ENCODE measurements around the gene CLC.

CLC gene

DNA sequence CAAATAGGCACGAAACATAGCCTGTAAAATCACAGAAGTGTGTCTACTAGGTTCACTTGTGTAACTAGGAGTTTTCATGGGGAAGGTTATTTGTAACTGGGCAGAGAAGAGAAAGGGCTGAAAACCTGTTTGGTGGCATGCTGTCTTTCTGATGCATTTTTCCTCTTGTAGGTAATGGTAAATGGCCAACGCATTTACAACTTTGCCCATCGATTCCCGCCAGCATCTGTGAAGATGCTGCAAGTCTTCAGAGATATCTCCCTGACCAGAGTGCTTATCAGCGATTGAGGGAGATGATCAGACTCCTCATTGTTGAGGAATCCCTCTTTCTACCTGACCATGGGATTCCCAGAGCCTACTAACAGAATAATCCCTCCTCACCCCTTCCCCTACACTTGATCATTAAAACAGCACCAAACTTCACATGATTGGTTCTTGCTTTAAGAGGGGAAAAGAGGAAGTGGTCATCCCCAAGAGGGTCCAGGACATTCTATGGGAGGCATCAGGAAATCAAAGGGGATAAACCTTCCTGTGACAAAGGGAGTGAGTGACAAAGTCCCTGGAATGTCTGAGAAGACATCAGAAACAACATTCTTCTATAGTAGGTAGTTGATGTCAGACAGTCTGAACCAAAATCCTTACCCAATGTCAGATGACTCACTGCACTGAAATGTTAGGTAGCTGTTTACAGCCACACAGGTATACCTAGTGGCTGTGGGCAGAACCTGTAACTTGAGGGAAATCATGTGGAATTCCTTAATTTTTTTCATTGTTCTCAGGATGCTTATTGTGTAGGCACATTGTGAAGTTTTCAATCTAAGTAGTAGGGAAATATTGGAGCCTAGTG, 28.6 kb downstream of the CLC start:
- Histone ChIP-seq H3K9ac (ENCODE audit: low read length) (no peak overlapping the region), H4K20me1 (ENCODE audit: insufficient read depth, low read length) (0 out of 2 replicates have a peak, but pooled peaks cover 3% of the 10 kb centered on the region), H3K79me2 (ENCODE audit: low read length) (no peaks in the 10 kb centered on the region), H3K27me3 (ENCODE audit: low read depth, low read length) (peaks cover 65% of the 10 kb centered on the region), H3K9me3 (ENCODE audit: insufficient read depth, low read length) (no peaks in the 10 kb centered on the region), H3K27ac (ENCODE audit: low read length) (no peak overlapping the region), H3K4me3 (ENCODE audit: low read length) (no peak overlapping the region), H2AFZ (ENCODE audit: low read depth, low read length) (no peak overlapping the region), H3K36me3 (replicated peaks; ENCODE audit: low read depth, low read length) (no peaks in the 10 kb centered on the region), H3K4me2 (ENCODE audit: low read length) (no peak overlapping the region), H3K4me1 (ENCODE audit: low read length) (peaks cover 7% of the 10 kb centered on the region)
- TF ChIP-seq EZH2phosphoT487 (IDR thresholded peaks at IDR 0.05; ENCODE audit: low read depth), result no peak
- TF ChIP-seq, protein P1, sequence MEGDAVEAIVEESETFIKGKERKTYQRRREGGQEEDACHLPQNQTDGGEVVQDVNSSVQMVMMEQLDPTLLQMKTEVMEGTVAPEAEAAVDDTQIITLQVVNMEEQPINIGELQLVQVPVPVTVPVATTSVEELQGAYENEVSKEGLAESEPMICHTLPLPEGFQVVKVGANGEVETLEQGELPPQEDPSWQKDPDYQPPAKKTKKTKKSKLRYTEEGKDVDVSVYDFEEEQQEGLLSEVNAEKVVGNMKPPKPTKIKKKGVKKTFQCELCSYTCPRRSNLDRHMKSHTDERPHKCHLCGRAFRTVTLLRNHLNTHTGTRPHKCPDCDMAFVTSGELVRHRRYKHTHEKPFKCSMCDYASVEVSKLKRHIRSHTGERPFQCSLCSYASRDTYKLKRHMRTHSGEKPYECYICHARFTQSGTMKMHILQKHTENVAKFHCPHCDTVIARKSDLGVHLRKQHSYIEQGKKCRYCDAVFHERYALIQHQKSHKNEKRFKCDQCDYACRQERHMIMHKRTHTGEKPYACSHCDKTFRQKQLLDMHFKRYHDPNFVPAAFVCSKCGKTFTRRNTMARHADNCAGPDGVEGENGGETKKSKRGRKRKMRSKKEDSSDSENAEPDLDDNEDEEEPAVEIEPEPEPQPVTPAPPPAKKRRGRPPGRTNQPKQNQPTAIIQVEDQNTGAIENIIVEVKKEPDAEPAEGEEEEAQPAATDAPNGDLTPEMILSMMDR (IDR thresholded peaks at IDR 0.05; ENCODE audit: low read depth, low read length), result no peak

DNA sequence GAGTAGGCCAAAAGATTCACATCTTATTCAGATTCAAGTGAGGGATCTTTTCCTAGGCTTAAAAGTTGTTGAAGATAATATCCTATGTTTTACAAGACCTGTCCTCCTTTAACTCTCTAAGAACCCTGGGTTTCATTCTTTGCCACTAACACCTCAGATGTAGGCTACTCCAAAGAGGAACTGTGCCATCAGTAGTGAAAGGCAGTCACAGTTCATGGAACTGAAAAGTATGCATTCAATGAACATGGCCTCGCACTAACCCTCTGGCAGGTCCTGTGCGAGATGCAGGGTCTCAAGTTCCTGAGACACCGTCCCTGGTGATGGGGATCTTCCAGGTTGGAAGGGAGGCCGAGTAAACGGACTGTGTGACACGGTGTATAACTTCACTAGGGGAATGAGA, 29.2 kb downstream of the CLC start:
- no peak overlapping the region for H3K4me3 ChIP-seq (ENCODE audit: low read length)
- H3K4me1 ChIP-seq (ENCODE audit: low read length), result peaks cover 7% of the 10 kb centered on the region
- H3K27me3 ChIP-seq (ENCODE audit: low read depth, low read length), result peaks cover 72% of the 10 kb centered on the region
- H3K4me2 ChIP-seq (ENCODE audit: low read length), result no peak overlapping the region
- H2AFZ ChIP-seq (ENCODE audit: low read depth, low read length), result no peak overlapping the region
- H3K36me3 ChIP-seq (replicated peaks; ENCODE audit: low read depth, low read length), result no peaks in the 10 kb centered on the region
- H3K27ac ChIP-seq (ENCODE audit: low read length), result no peak overlapping the region
- TF ChIP-seq EZH2phosphoT487 (IDR thresholded peaks at IDR 0.05; ENCODE audit: low read depth), result no peak
- TF ChIP-seq, protein P1 (IDR thresholded peaks at IDR 0.05; ENCODE audit: low read depth, low read length), result no peak
- H3K9me3 ChIP-seq (ENCODE audit: insufficient read depth, low read length), result no peaks in the 10 kb centered on the region
- no peak overlapping the region for H3K9ac ChIP-seq (ENCODE audit: low read length)
- 0 out of 2 replicates have a peak, but pooled peaks cover 3% of the 10 kb centered on the region for H4K20me1 ChIP-seq (ENCODE audit: insufficient read depth, low read length)
- H3K79me2 ChIP-seq (ENCODE audit: low read length), result no peaks in the 10 kb centered on the region

DNA sequence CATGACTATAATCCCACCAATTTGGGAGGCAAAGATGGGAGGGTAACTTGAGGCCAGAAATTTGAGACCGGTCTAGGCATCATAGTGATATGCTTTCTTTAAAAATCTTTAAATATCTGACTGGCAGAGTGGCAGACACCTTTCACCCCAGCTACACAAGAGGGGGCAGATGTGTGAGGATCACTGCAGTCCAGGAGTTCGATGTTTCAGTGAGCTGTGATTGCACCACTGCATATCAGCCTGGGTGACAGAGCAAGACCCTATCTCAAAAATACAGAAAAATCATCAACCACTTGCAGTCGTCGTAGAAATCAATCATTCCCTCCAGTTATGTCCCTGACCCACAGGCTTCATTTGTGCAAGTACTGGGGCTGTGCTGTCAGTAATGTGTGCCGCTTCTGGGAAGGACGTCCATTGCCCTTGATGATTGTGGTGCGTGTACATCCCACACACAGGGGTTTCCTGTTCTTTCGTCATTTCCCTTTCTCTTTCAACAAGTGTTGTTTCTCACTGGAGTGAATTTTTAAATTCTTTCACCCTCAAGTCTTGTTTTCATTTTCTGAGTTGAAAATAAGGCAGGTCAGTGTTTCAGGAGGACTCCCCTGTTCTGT, 32.1 kb downstream of the CLC start:
- H3K4me2 ChIP-seq (ENCODE audit: low read length), result no peak overlapping the region
- no peak overlapping the region for H3K9ac ChIP-seq (ENCODE audit: low read length)
- no peak overlapping the region for H2AFZ ChIP-seq (ENCODE audit: low read depth, low read length)
- no peak overlapping the region for H3K27ac ChIP-seq (ENCODE audit: low read length)
- TF ChIP-seq EZH2phosphoT487 (IDR thresholded peaks at IDR 0.05; ENCODE audit: low read depth), result no peak
- TF ChIP-seq, protein P1 (IDR thresholded peaks at IDR 0.05; ENCODE audit: low read depth, low read length), result no peak
- H3K36me3 ChIP-seq (replicated peaks; ENCODE audit: low read depth, low read length), result no peaks in the 10 kb centered on the region
- no peak overlapping the region for H3K4me3 ChIP-seq (ENCODE audit: low read length)
- peaks cover 86% of the 10 kb centered on the region for H3K27me3 ChIP-seq (ENCODE audit: low read depth, low read length)
- H4K20me1 ChIP-seq (ENCODE audit: insufficient read depth, low read length), result 0 out of 2 replicates have a peak, but pooled peaks cover 3% of the 10 kb centered on the region
- no peaks in the 10 kb centered on the region for H3K9me3 ChIP-seq (ENCODE audit: insufficient read depth, low read length)
- peaks cover 17% of the 10 kb centered on the region for H3K4me1 ChIP-seq (ENCODE audit: low read length)
- H3K79me2 ChIP-seq (ENCODE audit: low read length), result no peaks in the 10 kb centered on the region
